PC-9 (cell line): Measurements from ENCODE around the gene ZNF236.

Experiments used
- EZH2 ChIP-seq: fragments of 200-600 bp; sonication (generic); IDR thresholded peaks from 2 replicates; pipeline ENCODE4 v1.8.0; 2017; ENCODE audit warnings: antibody characterized with exemption, low read depth
- TF ChIP-seq, protein P1 (sequence below): fragments of 200-600 bp; sonication (generic); conservative IDR thresholded peaks from 2 replicates; pipeline ENCODE4 v1.6.1; 2017; ENCODE audit warnings: mixed run types, antibody characterized with exemption, mild to moderate bottlenecking, moderate library complexity

DNA sequence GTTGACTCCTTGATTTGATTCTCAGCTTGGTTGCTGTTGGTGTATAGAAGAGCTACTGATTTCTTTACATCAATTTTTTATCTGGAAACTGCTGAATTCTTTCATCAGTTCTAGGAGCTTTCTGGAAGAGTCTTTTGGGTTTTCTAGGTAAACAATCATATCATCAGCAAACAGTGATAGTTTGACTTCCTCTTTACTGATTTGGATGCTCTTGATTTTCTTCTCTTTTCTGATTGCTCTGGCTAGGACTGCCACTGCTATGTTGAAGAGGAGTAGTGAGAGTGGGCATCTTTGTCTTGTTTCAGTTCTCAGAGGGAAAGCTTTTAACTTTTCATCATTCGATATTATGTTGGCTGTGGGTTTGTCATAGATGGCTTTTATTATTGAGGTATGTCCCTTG lies 140.5 kb downstream of the ZNF236 start:
- TF ChIP-seq, protein P1, sequence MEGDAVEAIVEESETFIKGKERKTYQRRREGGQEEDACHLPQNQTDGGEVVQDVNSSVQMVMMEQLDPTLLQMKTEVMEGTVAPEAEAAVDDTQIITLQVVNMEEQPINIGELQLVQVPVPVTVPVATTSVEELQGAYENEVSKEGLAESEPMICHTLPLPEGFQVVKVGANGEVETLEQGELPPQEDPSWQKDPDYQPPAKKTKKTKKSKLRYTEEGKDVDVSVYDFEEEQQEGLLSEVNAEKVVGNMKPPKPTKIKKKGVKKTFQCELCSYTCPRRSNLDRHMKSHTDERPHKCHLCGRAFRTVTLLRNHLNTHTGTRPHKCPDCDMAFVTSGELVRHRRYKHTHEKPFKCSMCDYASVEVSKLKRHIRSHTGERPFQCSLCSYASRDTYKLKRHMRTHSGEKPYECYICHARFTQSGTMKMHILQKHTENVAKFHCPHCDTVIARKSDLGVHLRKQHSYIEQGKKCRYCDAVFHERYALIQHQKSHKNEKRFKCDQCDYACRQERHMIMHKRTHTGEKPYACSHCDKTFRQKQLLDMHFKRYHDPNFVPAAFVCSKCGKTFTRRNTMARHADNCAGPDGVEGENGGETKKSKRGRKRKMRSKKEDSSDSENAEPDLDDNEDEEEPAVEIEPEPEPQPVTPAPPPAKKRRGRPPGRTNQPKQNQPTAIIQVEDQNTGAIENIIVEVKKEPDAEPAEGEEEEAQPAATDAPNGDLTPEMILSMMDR = no peak
- no peak for TF ChIP-seq EZH2
